ENCODE results near the gene ANKFN1.
"Not testable (repeated sequence)": the region's sequence is repeated elsewhere in the genome, so short reads cannot be mapped to it uniquely, and the experiment has no call there.

Gene ANKFN1

GRCh38 chr17:56351675-56352074, 198.4 kb downstream of the ANKFN1 start:
- no peak for DNase-seq

DNA sequence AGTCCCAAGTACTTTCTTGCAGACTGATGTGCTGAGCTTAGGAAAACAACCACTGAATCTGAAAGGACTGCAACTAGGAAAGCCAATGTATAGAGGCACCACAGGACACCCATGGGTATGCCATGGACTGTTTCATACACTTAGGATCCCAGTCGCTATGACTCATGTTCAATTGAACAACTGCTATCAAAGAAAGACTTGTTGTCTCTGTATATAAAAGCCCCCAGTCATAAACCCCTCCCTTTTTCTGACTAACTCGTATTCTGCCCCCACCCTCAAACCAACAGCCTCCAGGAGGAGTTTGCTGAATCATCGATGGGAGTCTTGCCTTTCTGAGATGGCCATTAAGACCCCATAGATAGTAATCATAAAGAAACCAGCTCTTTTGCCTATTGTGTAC, 205.4 kb downstream of the ANKFN1 start:
- DNase-seq: no peak

GRCh38 chr17:56359518-56359917, 206.2 kb downstream of the ANKFN1 start:
- no peak for DNase-seq

DNA sequence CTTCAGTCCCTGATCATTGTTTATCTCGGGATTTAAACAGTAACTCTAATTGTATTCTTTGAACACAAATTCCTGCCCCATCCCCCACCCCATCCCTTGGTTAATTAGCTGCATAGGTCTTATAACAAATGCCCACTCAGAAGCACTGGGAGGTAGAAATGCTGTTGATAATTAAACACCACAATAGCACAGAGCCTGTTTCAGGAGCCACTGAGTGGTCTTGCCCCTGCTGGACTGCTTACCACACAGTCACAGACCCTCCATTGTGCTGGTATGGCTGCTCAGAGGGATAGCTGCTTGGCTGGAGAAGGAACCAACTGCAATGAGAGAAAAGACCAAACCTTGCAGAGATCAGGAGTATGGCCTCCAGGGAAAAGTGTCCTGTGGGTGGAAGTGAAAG, 214.1 kb downstream of the ANKFN1 start:
- DNase-seq: no peak

DNA sequence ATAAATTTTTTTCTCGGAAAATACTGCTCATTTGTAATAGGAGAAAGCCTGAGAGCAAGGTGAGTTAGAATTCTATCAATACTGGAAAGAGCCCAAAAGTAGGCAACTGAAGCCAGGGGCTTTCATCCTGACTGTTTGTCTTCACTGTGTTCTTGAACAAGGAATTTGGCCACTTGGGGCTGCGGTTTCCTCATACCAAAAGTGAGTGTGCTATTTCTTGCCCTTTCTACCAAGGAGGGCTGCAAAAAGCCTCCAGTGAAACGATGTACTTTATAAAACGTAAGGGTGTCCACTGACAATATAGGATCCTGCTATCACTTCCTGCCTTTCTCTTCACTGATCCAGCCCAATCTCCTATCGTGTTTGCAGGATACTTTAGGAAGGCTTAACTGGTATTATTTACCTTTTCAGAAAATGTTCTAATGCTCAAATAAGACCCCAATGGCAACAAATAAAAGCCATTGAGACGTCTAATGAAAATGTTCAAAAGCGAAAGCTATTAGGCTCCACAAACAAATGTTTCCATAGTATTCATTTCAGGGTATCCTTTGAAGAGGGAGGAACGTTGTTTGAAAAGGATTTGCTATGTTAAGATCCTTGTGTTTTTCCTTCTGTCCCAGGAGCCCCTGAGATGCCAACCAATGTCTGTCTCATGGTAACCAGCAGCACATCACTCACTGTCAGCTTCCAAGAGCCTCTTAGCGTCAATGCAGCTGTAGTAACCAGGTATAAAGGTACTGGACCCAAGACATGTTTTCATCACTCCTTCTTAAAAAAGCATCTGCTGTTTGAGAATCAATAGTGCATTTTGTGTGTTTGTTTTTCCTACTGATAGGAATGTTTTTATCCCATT, 220.9 kb downstream of the ANKFN1 start:
- no peak for DNase-seq

- DNase-seq: no peak
Observed at GRCh38 chr17:56389356-56389755, 236.1 kb downstream of the ANKFN1 start.

DNA sequence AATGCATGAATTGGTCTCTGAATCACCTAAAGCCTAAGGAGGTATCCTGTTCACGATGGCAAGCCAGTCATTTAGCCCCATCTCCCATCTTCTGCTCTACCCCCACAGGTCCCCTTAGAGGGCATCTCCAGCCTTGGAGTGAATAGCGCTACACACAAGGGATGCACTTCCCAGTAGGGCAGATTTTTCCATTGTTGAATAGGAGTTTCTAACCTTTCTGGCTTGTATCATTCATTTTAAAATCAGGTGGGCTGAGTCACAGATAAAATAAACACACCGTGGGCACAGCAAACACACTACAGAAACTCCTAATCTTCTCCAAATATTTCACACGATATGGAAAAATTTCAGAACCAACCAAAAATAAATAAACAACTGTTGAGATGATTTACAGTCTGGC, 239.0 kb downstream of the ANKFN1 start:
- DNase-seq: no peak

- DNase-seq: no peak
Observed at GRCh38 chr17:56393156-56393555, 239.9 kb downstream of the ANKFN1 start.

DNA sequence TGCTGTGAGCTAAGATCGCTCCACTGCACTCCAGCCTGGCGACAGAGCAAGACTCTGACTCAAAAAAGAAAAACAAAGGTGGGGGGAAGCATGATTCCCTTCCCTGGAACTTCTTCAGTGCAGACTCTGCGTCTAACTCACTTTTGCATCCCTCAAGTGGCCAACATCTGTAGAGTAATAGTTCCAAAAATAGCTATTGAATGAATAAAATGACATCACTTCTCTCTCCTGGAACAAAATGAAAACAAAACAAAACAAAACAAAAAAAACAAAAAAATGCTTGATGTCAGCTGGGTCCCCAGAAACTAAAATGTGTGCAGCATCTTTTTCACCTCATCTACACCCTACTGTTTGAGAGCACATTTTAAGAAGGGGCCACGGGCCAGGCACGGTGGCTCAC, 242.5 kb downstream of the ANKFN1 start:
- no peak for DNase-seq

GRCh38 chr17:56407086-56407485, 253.8 kb downstream of the ANKFN1 start:
- no peak for DNase-seq

DNA sequence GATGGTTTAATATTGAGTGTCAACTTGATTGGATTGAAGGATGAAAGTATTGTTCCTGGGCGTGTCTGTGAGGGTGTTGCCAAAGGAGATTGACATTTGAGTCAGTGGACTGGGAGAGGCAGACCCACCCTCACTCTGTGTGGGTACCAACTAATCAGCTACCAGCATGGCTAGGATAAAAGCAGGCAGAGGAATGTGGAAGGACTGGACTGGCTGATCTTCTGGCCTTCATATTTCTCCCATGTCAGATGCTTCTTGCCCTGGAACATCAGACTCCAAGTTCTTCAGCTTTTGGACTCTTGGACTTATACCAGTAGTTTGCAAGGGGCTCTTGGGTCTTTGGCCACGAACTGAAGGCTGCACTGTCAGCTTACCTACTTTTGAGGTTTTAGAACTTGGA, 259.1 kb downstream of the ANKFN1 start:
- DNase-seq: not testable (repeated sequence)

GRCh38 chr17:56416682-56417351, 263.5 kb downstream of the ANKFN1 start:
- no peak for DNase-seq

DNA sequence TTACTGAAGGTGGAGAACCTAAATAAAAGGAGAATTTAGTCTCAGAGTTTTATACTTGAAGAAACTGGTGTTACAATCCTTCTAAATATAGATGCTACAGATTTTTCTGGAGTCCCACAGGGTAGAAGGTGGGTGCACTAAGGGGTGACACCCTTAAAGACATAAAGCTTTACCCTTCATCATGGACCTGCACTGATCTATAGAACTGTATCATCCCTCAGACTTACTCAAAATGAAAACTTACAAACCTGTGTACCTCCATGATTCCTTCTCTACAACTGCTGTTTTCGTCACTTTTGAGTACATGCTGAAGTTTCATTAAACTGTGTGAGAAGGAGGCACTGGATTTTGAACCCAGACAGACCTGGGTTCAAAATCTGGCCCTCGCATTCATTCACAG, 270.7 kb downstream of the ANKFN1 start:
- no peak for DNase-seq

GRCh38 chr17:56424543-56425044, 271.3 kb downstream of the ANKFN1 start:
- no peak for DNase-seq

- DNase-seq: no peak
Observed at GRCh38 chr17:56425483-56425882, 272.2 kb downstream of the ANKFN1 start.

DNA sequence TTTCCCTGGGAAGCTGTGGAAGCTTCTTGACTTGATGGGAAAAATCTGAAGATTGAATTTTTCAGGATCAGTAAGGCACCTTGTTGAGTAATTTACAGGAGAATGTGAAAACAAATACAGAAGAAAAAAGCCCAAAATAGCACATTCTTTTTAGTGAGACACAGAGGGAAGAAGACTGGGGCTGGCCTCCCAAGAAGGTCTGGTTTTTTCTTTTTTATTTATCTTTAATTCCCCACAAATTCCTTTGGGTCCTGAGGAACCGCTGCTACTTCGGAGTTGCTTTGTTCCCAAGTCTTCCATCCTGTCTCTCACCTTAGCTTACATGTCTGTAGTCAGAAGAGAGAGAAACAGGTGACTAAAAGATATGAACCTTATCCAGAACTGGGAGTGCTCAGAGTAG, 273.6 kb downstream of the ANKFN1 start:
- no peak for DNase-seq

DNA sequence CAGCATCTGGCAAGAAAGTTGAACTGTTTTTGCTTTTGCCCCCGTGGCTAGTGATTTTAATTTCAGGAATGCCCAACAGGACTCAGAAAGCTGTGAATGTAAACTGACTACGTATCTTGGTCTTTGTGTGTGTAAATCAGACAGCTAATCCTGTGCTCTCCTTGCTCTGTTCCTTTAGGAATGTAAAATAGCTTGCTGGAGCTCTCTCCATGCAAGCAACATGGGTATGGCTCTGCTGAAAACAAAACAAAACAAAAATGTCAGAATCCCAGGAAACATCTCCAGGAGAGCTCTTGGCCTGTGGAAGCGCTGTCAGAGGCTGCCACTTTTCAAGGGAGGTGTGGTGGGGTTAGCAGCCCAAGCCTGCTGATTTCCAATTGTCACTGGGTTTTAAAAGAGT, 278.5 kb downstream of the ANKFN1 start:
- no peak for DNase-seq

DNA sequence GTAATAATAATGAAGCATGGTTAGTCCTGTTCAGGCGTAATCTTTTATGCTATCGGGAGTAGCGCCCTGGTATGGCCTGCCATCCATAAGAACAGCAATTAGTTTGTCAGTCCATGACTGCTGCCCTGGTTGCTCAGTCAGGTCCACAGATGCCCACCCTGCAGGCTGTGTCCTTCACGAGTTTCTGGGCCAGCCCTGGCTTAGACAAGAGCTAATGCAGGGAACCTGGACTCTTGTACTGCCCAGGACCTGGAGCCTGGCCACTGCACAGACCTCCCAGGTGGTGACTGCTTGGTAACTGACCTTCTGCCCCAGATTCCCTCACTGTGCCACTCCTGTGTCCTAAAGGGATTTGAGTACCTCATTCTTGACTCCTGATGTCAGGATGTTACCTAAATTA, 279.2 kb downstream of the ANKFN1 start:
- no peak for DNase-seq

GRCh38 chr17:56434610-56435009, 281.3 kb downstream of the ANKFN1 start:
- no peak for DNase-seq

- no peak for DNase-seq
Observed at GRCh38 chr17:56436142-56436541, 282.9 kb downstream of the ANKFN1 start.

DNA sequence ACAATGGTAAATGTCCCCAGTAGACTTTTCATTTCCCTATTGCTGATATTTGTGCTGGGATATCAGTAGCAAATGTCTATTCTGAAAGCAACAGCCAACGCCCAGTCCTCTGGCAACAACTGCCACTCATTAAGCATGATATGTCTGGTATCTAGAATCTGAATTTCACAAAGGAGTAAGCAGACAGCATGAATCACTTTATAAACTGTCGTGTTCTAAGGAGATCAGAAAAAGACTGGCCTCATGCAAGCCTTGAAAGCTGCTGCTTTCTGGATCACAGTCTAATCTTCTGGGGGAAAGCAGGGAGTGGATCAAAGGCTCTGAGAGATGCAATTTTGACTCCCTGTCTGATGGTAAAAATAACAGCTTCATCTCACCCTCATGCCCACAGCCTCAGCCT, 287.1 kb downstream of the ANKFN1 start:
- DNase-seq: no peak

GRCh38 chr17:56441308-56441707, 288.0 kb downstream of the ANKFN1 start:
- DNase-seq: no peak

- DNase-seq: no peak
Observed at GRCh38 chr17:56445692-56446411, 292.6 kb downstream of the ANKFN1 start.

GRCh38 chr17:56447171-56447570, 293.9 kb downstream of the ANKFN1 start:
- DNase-seq: no peak
